ENCODE measurements around the gene GCG. TPM values are rescaled to one million over a fixed set of nuclear protein-coding genes. Genes with fewer than 3 reads are reported as not detected.

The GCG gene
- total and polyA plus RNA-seq, 2 of the 8 experiments (the other 6 are each of a cell fraction or from before 2014, with no cell fraction given) = not detected

- FAIRE-seq (no peak), DNase-seq (ENCODE audit: low read depth in 1 of 2, low spot score in 2 of 2) (no peak)
- Histone ChIP-seq H3K4ac (replicated peaks; ENCODE audit: insufficient read length, low read depth, low read length) (no peak overlapping the region), H4K20me1 (replicated peaks in 1 of 2; ENCODE audit: control insufficient read depth in 1 of 2, insufficient read depth in 2 of 2, low read length in 2 of 2) (no peaks in the 10 kb centered on the region), H2BK12ac (ENCODE audit: low read depth, low read length) (no peak overlapping the region), H2AK5ac (ENCODE audit: low read depth, low read length) (no peak overlapping the region), H2AFZ (ENCODE audit: low read length) (no peak overlapping the region), H3K79me2 (ENCODE audit: control insufficient read depth in 1 of 2, insufficient read depth in 2 of 2, low read length in 2 of 2) (no peaks in the 10 kb centered on the region), H3K23me2 (ENCODE audit: low read depth, low read length) (no peaks in the 10 kb centered on the region), H3K4me1 (replicated peaks in 1 of 4; ENCODE audit: control insufficient read depth in 3 of 4, insufficient read depth in 4 of 4, low read length in 3 of 4) (no peaks in the 10 kb centered on the region), H2BK20ac (ENCODE audit: low read length) (no peak overlapping the region), H3K4me2 (ENCODE audit: insufficient read depth in 1 of 2, low read depth in 2 of 2, low read length in 2 of 2) (no peak overlapping the region), H3K79me1 (ENCODE audit: low read depth, low read length) (no peaks in the 10 kb centered on the region), H3K18ac (ENCODE audit: extremely low read depth, low read length) (no peak overlapping the region), H3K27ac (ENCODE audit: low read depth, low read length) (no peak overlapping the region), H3K9ac (replicated peaks in 1 of 4; ENCODE audit: extremely low read depth in 1 of 4, low read depth in 3 of 4, low read length in 3 of 4) (no peak overlapping the region), H3K4me3 (ENCODE audit: extremely low read depth in 1 of 4, insufficient read depth in 2 of 4, low read depth in 3 of 4, low read length in 4 of 4) (no peak overlapping the region), H3K27me3 (replicated peaks in 1 of 4; ENCODE audit: control insufficient read depth in 3 of 4, extremely low read depth in 1 of 4, insufficient read depth in 3 of 4, low read length in 3 of 4) (no peaks in the 10 kb centered on the region), H4K8ac (ENCODE audit: extremely low read depth, insufficient read depth, low read length) (no peak overlapping the region), H3K56ac (replicated peaks; ENCODE audit: insufficient read length, low read depth, low read length) (no peak overlapping the region), H2BK15ac (ENCODE audit: low read length) (no peak overlapping the region), H3K36me3 (ENCODE audit: control insufficient read depth in 2 of 4, insufficient read depth in 4 of 4, low read length in 3 of 4) (no peaks in the 10 kb centered on the region), H4K91ac (replicated peaks; ENCODE audit: insufficient read length, low read length) (no peak overlapping the region), H3K9me3 (ENCODE audit: insufficient read depth in 2 of 2, low read depth in 1 of 2, low read length in 1 of 2) (no peaks in the 10 kb centered on the region), H2BK120ac (replicated peaks; ENCODE audit: low read depth, low read length) (no peak overlapping the region), H2BK5ac (ENCODE audit: low read depth, low read length) (no peak overlapping the region), H3K14ac (ENCODE audit: insufficient read length) (no peak overlapping the region), H4K5ac (ENCODE audit: insufficient read length, low read depth, low read length) (no peak overlapping the region), H3K23ac (ENCODE audit: insufficient read length) (no peak overlapping the region)
- TF ChIP-seq EGR1 (IDR thresholded peaks at IDR 0.05; ENCODE audit: borderline replicate concordance, low read depth, low read length) = no peak
- TF ChIP-seq BRCA1 (IDR thresholded peaks at IDR 0.05; ENCODE audit: low read depth, low read length) = no peak
- no peak for TF ChIP-seq MAFK (IDR thresholded peaks at IDR 0.05; ENCODE audit: low read depth, low read length)
- no peak for TF ChIP-seq SP2 (IDR thresholded peaks at IDR 0.05; ENCODE audit: low read length)
- no peak for TF ChIP-seq SIN3A (conservative IDR thresholded peaks at IDR 0.05 in 1 of 2, IDR thresholded peaks at IDR 0.05 in 1 of 2; ENCODE audit: low read depth in 1 of 2, low read length in 2 of 2)
- no peak for TF ChIP-seq ZNF274 (IDR thresholded peaks at IDR 0.05; ENCODE audit: borderline replicate concordance, extremely low read depth, low read length)
- no peak for TF ChIP-seq TAF7 (optimal IDR thresholded peaks at IDR 0.05; ENCODE audit: borderline replicate concordance, low read depth, low read length)
- no peak for TF ChIP-seq TAF1 (IDR thresholded peaks at IDR 0.05; ENCODE audit: low read depth, low read length)
- no peak for TF ChIP-seq CHD1 (IDR thresholded peaks at IDR 0.05; ENCODE audit: low read depth, low read length)
- ChIA-PET POLR2A (ENCODE audit: partially characterized antibody) (no interaction called here), CTCF (ENCODE audit: partially characterized antibody) (interaction anchor here (1.1 to 1.4 kb wide), 2 partner anchors 17 to 47 kb away, joined by 3 to 4 read pairs; no protein-coding TSS in a partner anchor)
- WGBS, 2 experiments (ENCODE audit: extremely low coverage in 1 of 2, insufficient coverage in 1 of 2, insufficient read length in 1 of 2, insufficient replicate concordance in 2 of 2, low coverage in 1 of 2, low lambda C conversion rate in 2 of 2, missing lambda C conversion rate in 1 of 2) = 85% methylated on average over 4 of the region's 4 CpGs; no CpG with 5 or more reads in 1 of the 2 experiments
Observed at GRCh38 chr2:162107361-162107901, 44.6 kb downstream of the GCG start.

All from H1 (cell line).